Peyer's patch (tissue), 4 donors: ENCODE measurements around the gene NNT.

Source experiments
- CTCF ChIP-seq, 6 experiments: fragments of 450-650 bp in 4 of 6; fragments of 200-600 bp in 2 of 6; sonication (generic) in 1 of 6; IDR thresholded peaks; one replicate each; pipeline ENCODE4 v1.5.1; 2017 to 2019; ENCODE audit warnings: antibody characterized with exemption in 6 of 6, mild to moderate bottlenecking in 3 of 6, moderate library complexity in 1 of 6
- POLR2A ChIP-seq, 2 donors: fragments of 450-650 bp; IDR thresholded peaks; one replicate each; pipeline ENCODE4 v1.5.1; 2017; ENCODE audit warnings: antibody characterized with exemption in 2 of 2, mild to moderate bottlenecking in 2 of 2, moderate library complexity in 2 of 2

DNA sequence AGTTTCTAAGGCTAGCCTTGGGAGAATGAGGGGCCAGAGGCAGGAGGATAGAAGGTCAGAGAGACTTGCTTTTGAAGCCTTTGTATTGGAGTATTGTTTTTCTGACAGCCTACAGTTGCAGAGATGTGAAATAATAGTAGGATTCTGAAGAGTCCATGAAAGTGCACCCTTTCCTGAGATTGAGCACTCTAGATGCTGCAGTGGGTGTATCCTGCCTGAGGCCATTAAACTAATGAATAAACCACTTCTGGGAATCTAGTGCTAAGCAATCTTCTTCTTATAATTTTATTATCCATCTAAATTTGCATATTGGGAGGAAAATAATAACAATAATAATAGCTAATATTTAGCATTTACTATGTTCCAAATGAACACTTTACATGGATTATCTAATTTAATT, 19.3 kb upstream of the NNT start:
- TF ChIP-seq CTCF (IDR thresholded peaks at IDR 0.05) = no peak
- no peak for TF ChIP-seq POLR2A (IDR thresholded peaks at IDR 0.05)
